Smooth muscle cell (in vitro differentiated cells): ENCODE measurements around the gene CYP27C1. TPM values are rescaled to one million over a fixed set of nuclear protein-coding genes. Genes with fewer than 3 reads are reported as not detected.

ENCODE experiments used
- DNase-seq: peaks from one replicate; lab custom pipeline; 2025; ENCODE audit not compliant: unreplicated experiment; lab: John Stamatoyannopoulos, UW
- H2AFZ ChIP-seq: fragments of 200-600 bp; sonication (generic); 2 replicates; pipeline ENCODE4 v1.6.0; 2016; ENCODE audit warnings: antibody characterized with exemption, low read depth, mild to moderate bottlenecking
- H3F3A ChIP-seq: fragments of 200-600 bp; sonication (generic); 2 replicates; pipeline ENCODE4 v1.6.0; 2017; ENCODE audit warnings: antibody characterized with exemption, low read depth
- H3K27ac ChIP-seq: fragments of 200-600 bp; sonication (generic); 2 replicates; pipeline ENCODE4 v1.5.1; 2016; ENCODE audit warnings: low read depth, mild to moderate bottlenecking
- H3K27me3 ChIP-seq: fragments of 200-600 bp; sonication (generic); 2 replicates; pipeline ENCODE4 v1.6.1; 2016; ENCODE audit warnings: low read depth, mild to moderate bottlenecking
- H3K36me3 ChIP-seq: fragments of 200-600 bp; sonication (generic); 2 replicates; pipeline ENCODE4 v1.5.1; 2016; ENCODE audit warnings: low read depth
- H3K4me1 ChIP-seq: fragments of 200-600 bp; sonication (generic); 2 replicates; pipeline ENCODE4 v1.5.1; 2016; ENCODE audit warnings: low read depth
- H3K4me2 ChIP-seq: fragments of 200-600 bp; sonication (generic); 2 replicates; pipeline ENCODE4 v1.6.0; 2016; ENCODE audit warnings: mild to moderate bottlenecking
- H3K4me3 ChIP-seq: fragments of 200-600 bp; sonication (generic); 2 replicates; pipeline ENCODE4 v1.5.1; 2016; ENCODE audit warnings: mild to moderate bottlenecking
- H3K79me2 ChIP-seq: fragments of 200-600 bp; sonication (generic); 2 replicates; pipeline ENCODE4 v1.6.0; 2016; ENCODE audit warnings: low read depth, mild to moderate bottlenecking
- H3K9ac ChIP-seq: fragments of 200-600 bp; sonication (generic); 2 replicates; pipeline ENCODE4 v1.6.0; 2016; ENCODE audit warnings: low read depth
- H3K9me3 ChIP-seq: fragments of 200-600 bp; sonication (generic); replicated peaks from 2 replicates; pipeline ENCODE4 v1.5.1; 2016; ENCODE audit warnings: low read depth
- H4K20me1 ChIP-seq: fragments of 200-600 bp; sonication (generic); 2 replicates; pipeline ENCODE4 v1.6.0; 2016; ENCODE audit warnings: low read depth
- WGBS: methylation state at CpG from one replicate; pipeline ENCODE4 v1.1.7; 2016; ENCODE audit warnings: low lambda C conversion rate; 5-methylcytosine and 5-hydroxymethylcytosine counted together
- polyA plus RNA-seq: library from polyadenylated mRNA; unstranded; fragments of >200 nt; fragmentation: Nextera tagmentation; extraction: Ambion mirVana; gene quantifications from 2 replicates; pipeline ENCODE4 v1.2.1, GENCODE V29; 2016
- total RNA-seq: library from RNA; depleted of rRNA; stranded (reverse); fragments of >200 nt; gene quantifications from 2 replicates; pipeline ENCODE4 v1.2.3, GENCODE V29; 2014
- TF ChIP-seq, protein P1 (sequence below): fragments of 200-600 bp; sonication (generic); IDR thresholded peaks from 2 replicates; pipeline ENCODE4 v1.5.1; 2017; ENCODE audit warnings: borderline replicate concordance, mild to moderate bottlenecking, antibody characterized with exemption; ENCODE audit not compliant: insufficient read depth, poor library complexity, severe bottlenecking

The CYP27C1 gene
- total and polyA plus RNA-seq, 2 experiments from 2014 or later, result 2.0 to 5.0 TPM

DNA sequence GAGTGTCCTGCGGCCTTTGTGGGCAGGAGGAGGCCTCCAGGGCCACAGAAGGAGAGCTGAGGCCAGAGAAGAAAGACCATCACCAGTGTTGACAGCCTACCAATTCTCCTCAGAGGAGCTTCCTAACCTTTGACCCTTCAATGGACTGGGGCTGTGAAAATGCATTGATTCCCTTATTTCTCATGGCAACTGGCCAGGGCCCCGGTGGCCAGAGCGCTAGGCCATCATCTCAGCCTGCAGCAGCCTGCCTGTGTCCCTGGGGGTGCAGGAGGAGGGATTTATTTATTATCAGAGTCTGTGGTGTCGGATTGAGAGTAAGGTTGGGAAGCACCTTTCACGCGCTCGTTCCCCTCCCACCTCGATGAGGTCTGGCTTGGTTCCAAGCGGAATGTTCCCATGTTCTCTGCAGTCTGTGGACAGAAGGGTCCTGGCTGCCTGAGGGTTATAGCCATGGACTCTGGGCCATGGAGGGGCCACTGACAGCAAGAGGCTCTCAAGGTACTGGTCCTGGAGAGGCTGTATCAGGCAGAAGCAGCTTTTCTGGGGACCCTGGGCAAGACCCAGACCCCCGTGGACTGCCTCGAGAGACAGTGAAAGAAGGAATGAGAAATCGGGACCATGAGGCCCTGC lies 53.8 kb downstream of the CYP27C1 start:
- 83% methylated on average over 12 of the region's 12 CpGs for WGBS
- no peak overlapping the region for H3K27ac ChIP-seq
- no peaks in the 10 kb centered on the region for H3K27me3 ChIP-seq
- no peaks in the 10 kb centered on the region for H3K79me2 ChIP-seq
- no peak overlapping the region for H3K4me2 ChIP-seq
- TF ChIP-seq, protein P1, sequence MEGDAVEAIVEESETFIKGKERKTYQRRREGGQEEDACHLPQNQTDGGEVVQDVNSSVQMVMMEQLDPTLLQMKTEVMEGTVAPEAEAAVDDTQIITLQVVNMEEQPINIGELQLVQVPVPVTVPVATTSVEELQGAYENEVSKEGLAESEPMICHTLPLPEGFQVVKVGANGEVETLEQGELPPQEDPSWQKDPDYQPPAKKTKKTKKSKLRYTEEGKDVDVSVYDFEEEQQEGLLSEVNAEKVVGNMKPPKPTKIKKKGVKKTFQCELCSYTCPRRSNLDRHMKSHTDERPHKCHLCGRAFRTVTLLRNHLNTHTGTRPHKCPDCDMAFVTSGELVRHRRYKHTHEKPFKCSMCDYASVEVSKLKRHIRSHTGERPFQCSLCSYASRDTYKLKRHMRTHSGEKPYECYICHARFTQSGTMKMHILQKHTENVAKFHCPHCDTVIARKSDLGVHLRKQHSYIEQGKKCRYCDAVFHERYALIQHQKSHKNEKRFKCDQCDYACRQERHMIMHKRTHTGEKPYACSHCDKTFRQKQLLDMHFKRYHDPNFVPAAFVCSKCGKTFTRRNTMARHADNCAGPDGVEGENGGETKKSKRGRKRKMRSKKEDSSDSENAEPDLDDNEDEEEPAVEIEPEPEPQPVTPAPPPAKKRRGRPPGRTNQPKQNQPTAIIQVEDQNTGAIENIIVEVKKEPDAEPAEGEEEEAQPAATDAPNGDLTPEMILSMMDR, result no peak
- no peak overlapping the region for H2AFZ ChIP-seq
- DNase-seq, result no peak
- H4K20me1 ChIP-seq, result no peaks in the 10 kb centered on the region
- H3K4me1 ChIP-seq, result no peaks in the 10 kb centered on the region
- H3K36me3 ChIP-seq, result no peaks in the 10 kb centered on the region
- no peak overlapping the region for H3K4me3 ChIP-seq
- H3K9me3 ChIP-seq, result no peaks in the 10 kb centered on the region
- no peaks in the 10 kb centered on the region for H3F3A ChIP-seq
- H3K9ac ChIP-seq, result no peak overlapping the region

- H3K4me2 ChIP-seq, result no peak overlapping the region
- no peaks in the 10 kb centered on the region for H3K27me3 ChIP-seq
- H3K4me3 ChIP-seq, result no peak overlapping the region
- no peak for DNase-seq
- H3K9me3 ChIP-seq, result no peaks in the 10 kb centered on the region
- H4K20me1 ChIP-seq, result no peaks in the 10 kb centered on the region
- no peak overlapping the region for H3K9ac ChIP-seq
- H3K27ac ChIP-seq, result no peak overlapping the region
- no peaks in the 10 kb centered on the region for H3K36me3 ChIP-seq
- H3K79me2 ChIP-seq, result no peaks in the 10 kb centered on the region
- no peaks in the 10 kb centered on the region for H3F3A ChIP-seq
- 82% methylated on average over 3 of the region's 3 CpGs for WGBS
- TF ChIP-seq, protein P1, result no peak
- H3K4me1 ChIP-seq, result no peaks in the 10 kb centered on the region
- H2AFZ ChIP-seq, result no peak overlapping the region
Observed at GRCh38 chr2:127165539-127165935, 54.6 kb downstream of the CYP27C1 start.

GRCh38 chr2:127164761-127165538 lies 55.1 kb downstream of the CYP27C1 start:
- no peak overlapping the region for H3K4me3 ChIP-seq
- H3K27ac ChIP-seq, result no peak overlapping the region
- TF ChIP-seq, protein P1, result no peak
- no peaks in the 10 kb centered on the region for H4K20me1 ChIP-seq
- H3K4me1 ChIP-seq, result no peaks in the 10 kb centered on the region
- WGBS, result 95% methylated on average over 11 of the region's 11 CpGs
- no peaks in the 10 kb centered on the region for H3K36me3 ChIP-seq
- no peak for DNase-seq
- no peak overlapping the region for H2AFZ ChIP-seq
- no peaks in the 10 kb centered on the region for H3K27me3 ChIP-seq
- H3K79me2 ChIP-seq, result no peaks in the 10 kb centered on the region
- H3F3A ChIP-seq, result no peaks in the 10 kb centered on the region
- H3K9ac ChIP-seq, result no peak overlapping the region
- H3K4me2 ChIP-seq, result no peak overlapping the region
- no peaks in the 10 kb centered on the region for H3K9me3 ChIP-seq
